ENCODE results near the gene NINL. TPM values are rescaled to one million over a fixed set of nuclear protein-coding genes. Genes with fewer than 3 reads are reported as not detected.

Gene NINL
- total and polyA plus RNA-seq, 2 of the 4 experiments (the other 2 are of a cell fraction) = 3.0 to 10.4 TPM

- 0 out of 4 replicates have a peak, but pooled peaks cover 0 to under 1% of the 10 kb centered on the region in 2 experiments for H3K79me1 ChIP-seq (ENCODE audit: low read depth in 1 of 2, low read length in 2 of 2)
- in situ Hi-C loops (cut with MboI; ENCODE audit: low sequenced_read_pairs) (no loop called here), intact Hi-C loops (cut with micrococcal nuclease) (no loop called here), dilution Hi-C loops (cut with HindIII; ENCODE audit: low sequenced_read_pairs, unreplicated experiment) (no loop called here)
- 82% methylated on average over 8 of the region's 13 CpGs; no CpG with 5 or more reads in 1 of the 2 experiments for WGBS, 2 experiments (ENCODE audit: extremely low coverage in 2 of 2, insufficient read length in 1 of 2)
- no peak for DNase-seq
- H3K4me3 ChIP-seq (ENCODE audit: insufficient read depth, low read depth, low read length) = no peak overlapping the region
- ChIA-PET CTCF (no interaction called here), POLR2A (ENCODE audit: unreplicated experiment) (no interaction called here)
- peaks cover 40% of the 10 kb centered on the region for H3K36me3 ChIP-seq (ENCODE audit: control insufficient read depth, insufficient read depth, low read length)
- no peak overlapping the region for H3K23ac ChIP-seq (ENCODE audit: low read depth, low read length)
- H3K9ac ChIP-seq (ENCODE audit: low read depth, low read length) = no peak overlapping the region
- no peak overlapping the region for H3K14ac ChIP-seq (replicated peaks; ENCODE audit: low read depth, low read length)
- no peak overlapping the region for H2BK120ac ChIP-seq (ENCODE audit: low read depth, low read length)
- no peak overlapping the region for H2AK5ac ChIP-seq (ENCODE audit: low read depth, low read length)
- no peak overlapping the region for H3K18ac ChIP-seq (ENCODE audit: low read depth, low read length)
- no peaks in the 10 kb centered on the region for H3K27me3 ChIP-seq (ENCODE audit: control insufficient read depth, insufficient read depth, low read length)
- no peak overlapping the region for H2BK5ac ChIP-seq (ENCODE audit: low read depth, low read length, poor library complexity, severe bottlenecking)
- H2AK9ac ChIP-seq (replicated peaks; ENCODE audit: low read depth, low read length, poor library complexity) = peak overlapping the region; percentile 56
- BruUV-seq (replicated peaks) = no TSS peak
- 0 out of 2 replicates have a peak, but pooled peaks cover 3% of the 10 kb centered on the region for H4K20me1 ChIP-seq (ENCODE audit: insufficient read depth, low read length)
- TF ChIP-seq RFX5 (IDR thresholded peaks at IDR 0.05; ENCODE audit: low read depth, low read length) (no peak), MXI1 (IDR thresholded peaks at IDR 0.05; ENCODE audit: borderline replicate concordance, low read depth, low read length) (no peak), ELK1 (IDR thresholded peaks at IDR 0.05; ENCODE audit: borderline replicate concordance, low read depth, low read length) (no peak), NFE2L2 (IDR thresholded peaks at IDR 0.05; ENCODE audit: low read depth, low read length) (no peak), CEBPB (IDR thresholded peaks at IDR 0.05; ENCODE audit: low read depth, low read length) (no peak), CHD1 (IDR thresholded peaks at IDR 0.05; ENCODE audit: low read depth, low read length) (no peak), POLR2A (IDR thresholded peaks at IDR 0.05; ENCODE audit: low read depth, low read length) (no peak), CTCF (conservative IDR thresholded peaks at IDR 0.05; ENCODE audit: low read depth, low read length) (no peak), SMC3 (IDR thresholded peaks at IDR 0.05; ENCODE audit: low read depth, low read length) (no peak), RAD21 (IDR thresholded peaks at IDR 0.05; ENCODE audit: low read length) (no peak), MAZ (IDR thresholded peaks at IDR 0.05; ENCODE audit: borderline replicate concordance, low read depth, low read length) (no peak), RCOR1 (IDR thresholded peaks at IDR 0.05; ENCODE audit: insufficient replicate concordance, low read length) (no peak)
- H3K27ac ChIP-seq (ENCODE audit: insufficient read depth, low read length) = no peak overlapping the region
- ATAC-seq (ENCODE audit: low read depth) = no peak
- H4K8ac ChIP-seq (ENCODE audit: low read depth in 2 of 2, low read length in 2 of 2) = no peak overlapping the region
- H2AFZ ChIP-seq (replicated peaks; ENCODE audit: low read length, poor library complexity) = no peak overlapping the region
- no peak overlapping the region for H3K56ac ChIP-seq (ENCODE audit: extremely low read depth, insufficient read depth, low read length)
- no peak overlapping the region for H4K5ac ChIP-seq (ENCODE audit: low read depth, low read length)
- H3K9me1 ChIP-seq (ENCODE audit: insufficient read depth, low read length) = no peaks in the 10 kb centered on the region; the same call in 1 of the 2 replicates
- H4K91ac ChIP-seq (ENCODE audit: insufficient read depth, low read depth, low read length) = no peak overlapping the region
- no peak overlapping the region for H3K4me2 ChIP-seq (ENCODE audit: low read depth, low read length)
- no peaks in the 10 kb centered on the region for H3K4me1 ChIP-seq (ENCODE audit: control insufficient read depth, insufficient read depth, low read length)
- H3K4ac ChIP-seq (ENCODE audit: low read depth, low read length) = no peak overlapping the region
- no peak overlapping the region for H2BK20ac ChIP-seq (ENCODE audit: low read depth, low read length)
- no peak overlapping the region for H2BK15ac ChIP-seq (ENCODE audit: low read depth, low read length)
- no peaks in the 10 kb centered on the region for H3K9me3 ChIP-seq (ENCODE audit: control insufficient read depth, insufficient read depth, low read length)
Observed at GRCh38 chr20:25464501-25465242, 120.7 kb downstream of the NINL start.
